Neuronal stem cell (in vitro differentiated cells): ENCODE measurements around the gene GRIP2.

Experiments
- DNase-seq: peaks from one replicate; pipeline ENCODE4 v3.0.0-alpha.2; 2013; ENCODE audit warnings: low spot score
- H2AFZ ChIP-seq: one replicate; pipeline ENCODE4 v1.6.1; 2013; ENCODE audit warnings: mild to moderate bottlenecking, low read length, inconsistent platforms
- H2AK5ac ChIP-seq: 2 replicates; pipeline ENCODE4 v1.6.1; 2013; ENCODE audit warnings: low read depth, mild to moderate bottlenecking, inconsistent platforms, low read length, moderate library complexity, mixed read lengths
- H2BK120ac ChIP-seq: 2 replicates; pipeline ENCODE4 v1.6.1; 2013; ENCODE audit warnings: low read depth, mild to moderate bottlenecking, inconsistent platforms, low read length, moderate library complexity, mixed read lengths
- H2BK12ac ChIP-seq: one replicate; pipeline ENCODE4 v1.6.1; 2013; ENCODE audit warnings: low read length, inconsistent platforms
- H2BK15ac ChIP-seq: 2 replicates; pipeline ENCODE4 v1.6.1; 2013; ENCODE audit warnings: mild to moderate bottlenecking, low read length, inconsistent platforms, mixed read lengths
- H2BK5ac ChIP-seq: one replicate; pipeline ENCODE4 v1.6.1; 2013; ENCODE audit warnings: inconsistent platforms, mild to moderate bottlenecking, low read length, moderate library complexity
- H3K14ac ChIP-seq: one replicate; pipeline ENCODE4 v1.6.1; 2013; ENCODE audit warnings: low read length, inconsistent platforms
- H3K18ac ChIP-seq: 2 replicates; pipeline ENCODE4 v1.6.1; 2013; ENCODE audit warnings: low read length, inconsistent platforms
- H3K23ac ChIP-seq: 2 replicates; pipeline ENCODE4 v1.6.1; 2013; ENCODE audit warnings: low read depth, mild to moderate bottlenecking, mixed read lengths, low read length, inconsistent platforms; ENCODE audit not compliant: poor library complexity
- H3K27ac ChIP-seq: replicated peaks from 3 replicates; pipeline ENCODE4 v1.5.1; 2013; ENCODE audit warnings: low read length, inconsistent platforms
- H3K27me3 ChIP-seq, 3 experiments: 2 replicates each; pipeline ENCODE4 v1.6.1; 2013; ENCODE audit warnings: low read length in 3 of 3, mild to moderate bottlenecking in 2 of 3, inconsistent platforms in 1 of 3, low read depth in 1 of 3, mixed read lengths in 1 of 3, moderate library complexity in 1 of 3; ENCODE audit not compliant: control insufficient read depth in 3 of 3, insufficient read depth in 3 of 3
- H3K36me3 ChIP-seq, 2 donors: replicated peaks in 1 of 2; 2 replicates each; pipeline ENCODE4 v1.6.1; 2013; ENCODE audit warnings: low read length in 2 of 2; ENCODE audit not compliant: control insufficient read depth in 2 of 2, insufficient read depth in 2 of 2
- H3K4ac ChIP-seq: 2 replicates; pipeline ENCODE4 v1.6.1; 2013; ENCODE audit warnings: inconsistent platforms, mild to moderate bottlenecking, low read length, moderate library complexity
- H3K4me1 ChIP-seq, 2 donors: 1 replicate in 1 of 2; 2 replicates in 1 of 2; pipeline ENCODE4 v1.6.1; 2013; ENCODE audit warnings: low read length in 2 of 2, low read depth in 1 of 2; ENCODE audit not compliant: control insufficient read depth in 2 of 2, insufficient read depth in 1 of 2
- H3K4me2 ChIP-seq: one replicate; pipeline ENCODE4 v1.6.1; 2013; ENCODE audit warnings: mild to moderate bottlenecking, low read length, inconsistent platforms; ENCODE audit not compliant: insufficient read depth, poor library complexity, severe bottlenecking
- H3K4me3 ChIP-seq, 2 donors: 2 replicates each; pipeline ENCODE4 v1.5.1; 2013; ENCODE audit warnings: low read length in 2 of 2, mild to moderate bottlenecking in 2 of 2, inconsistent platforms in 1 of 2, moderate library complexity in 1 of 2
- H3K79me1 ChIP-seq: one replicate; pipeline ENCODE4 v1.6.1; 2013; ENCODE audit warnings: low read depth, mild to moderate bottlenecking, inconsistent platforms, low read length, moderate library complexity
- H3K9ac ChIP-seq: one replicate; pipeline ENCODE4 v1.6.1; 2013; ENCODE audit warnings: mild to moderate bottlenecking, low read depth, low read length, inconsistent platforms; ENCODE audit not compliant: poor library complexity
- H3K9me3 ChIP-seq, 2 donors: replicated peaks in 1 of 2; 2 replicates each; pipeline versions ENCODE3 to v1.6.1; 2013; ENCODE audit warnings: low read length in 2 of 2, mild to moderate bottlenecking in 2 of 2, inconsistent platforms in 1 of 2, low read depth in 1 of 2, mixed read lengths in 1 of 2, moderate library complexity in 1 of 2; ENCODE audit not compliant: control insufficient read depth in 2 of 2, insufficient read depth in 1 of 2
- H4K8ac ChIP-seq: one replicate; pipeline ENCODE4 v1.6.1; 2013; ENCODE audit warnings: low read depth, mild to moderate bottlenecking, inconsistent platforms, low read length, moderate library complexity
- H4K91ac ChIP-seq: one replicate; pipeline ENCODE4 v1.6.1; 2013; ENCODE audit warnings: low read length, low read depth, mild to moderate bottlenecking, inconsistent platforms; ENCODE audit not compliant: poor library complexity
- WGBS, 2 donors: extraction: QIAGEN DNeasy Blood & Tissue Kit; methylation state at CpG; one replicate each; pipeline ENCODE4 v1.1.7; 2013; ENCODE audit warnings: missing lambda C conversion rate in 2 of 2, mixed read lengths in 1 of 2; ENCODE audit not compliant: insufficient read length in 2 of 2, insufficient replicate concordance in 1 of 2; ENCODE audit errors: extremely low coverage in 2 of 2; 5-methylcytosine and 5-hydroxymethylcytosine counted together

Gene GRIP2

GRCh38 chr3:14522768-14523167, 17.4 kb downstream of the GRIP2 start:
- Histone ChIP-seq H2AK5ac (peak overlapping the region; percentile 21), H4K8ac (no peak overlapping the region), H3K4me1 (peaks cover under 1 to 6% of the 10 kb centered on the region in 2 donors), H3K14ac (no peak overlapping the region), H3K9ac (no peak overlapping the region), H3K4me2 (no peak overlapping the region), H2BK12ac (no peak overlapping the region), H3K4me3 (no peak overlapping the region), H3K9me3 (no peaks in the 10 kb centered on the region), H3K27ac (no peak overlapping the region), H3K27me3 (peaks cover 0 to 43% (median 0%) of the 10 kb centered on the region in 3 experiments), H3K18ac (peak overlapping the region; percentile 55), H2BK15ac (no peak overlapping the region), H3K36me3 (no peaks in the 10 kb centered on the region), H2AFZ (no peak overlapping the region), H3K79me1 (no peaks in the 10 kb centered on the region), H4K91ac (no peak overlapping the region), H2BK120ac (no peak overlapping the region), H3K23ac (no peak overlapping the region), H2BK5ac (no peak overlapping the region), H3K4ac (no peak overlapping the region)
- WGBS, 2 donors: no CpG with 5 or more reads among the region's 12 CpGs
- no peak for DNase-seq

GRCh38 chr3:14522129-14522691, 17.9 kb downstream of the GRIP2 start:
- H2BK5ac ChIP-seq: peak overlapping the region; percentile 16
- no peak for DNase-seq
- peak overlapping the region; percentile 42 for H4K91ac ChIP-seq
- peak overlapping the region; percentile 49 for H2BK15ac ChIP-seq
- H2AFZ ChIP-seq: no peak overlapping the region
- H3K4me3 ChIP-seq: no peak overlapping the region
- peaks cover 3 to 6% of the 10 kb centered on the region in 2 donors for H3K4me1 ChIP-seq
- H2BK120ac ChIP-seq: no peak overlapping the region
- H3K27ac ChIP-seq: no peak overlapping the region
- no peak overlapping the region for H3K4me2 ChIP-seq
- no peaks in the 10 kb centered on the region for H3K79me1 ChIP-seq
- H2BK12ac ChIP-seq: no peak overlapping the region
- H3K23ac ChIP-seq: no peak overlapping the region
- peaks cover 0 to 43% (median 0%) of the 10 kb centered on the region in 3 experiments for H3K27me3 ChIP-seq
- no CpG with 5 or more reads among the region's 16 CpGs for WGBS, 2 donors
- no peak overlapping the region for H4K8ac ChIP-seq
- H3K9ac ChIP-seq: no peak overlapping the region
- H3K36me3 ChIP-seq: no peaks in the 10 kb centered on the region
- H3K18ac ChIP-seq: peak overlapping the region; percentile 40
- no peaks in the 10 kb centered on the region for H3K9me3 ChIP-seq
- peak overlapping the region; percentile 21 for H2AK5ac ChIP-seq
- no peak overlapping the region for H3K14ac ChIP-seq
- H3K4ac ChIP-seq: no peak overlapping the region

GRCh38 chr3:14521611-14522010, 18.5 kb downstream of the GRIP2 start:
- no peaks in the 10 kb centered on the region for H3K36me3 ChIP-seq
- no CpG with 5 or more reads among the region's 12 CpGs for WGBS, 2 donors
- no peak for DNase-seq

GRCh38 chr3:14520967-14521366, 19.2 kb downstream of the GRIP2 start:
- no CpG with 5 or more reads among the region's 8 CpGs for WGBS, 2 donors
- Histone ChIP-seq H2BK5ac (no peak overlapping the region), H2AFZ (no peak overlapping the region), H4K91ac (no peak overlapping the region), H3K79me1 (no peaks in the 10 kb centered on the region), H3K9ac (no peak overlapping the region), H3K4ac (no peak overlapping the region), H3K27ac (no peak overlapping the region), H3K4me2 (no peak overlapping the region), H3K4me1 (peaks cover 3 to 6% of the 10 kb centered on the region in 2 donors), H3K36me3 (no peaks in the 10 kb centered on the region), H3K27me3 (peaks cover 0 to 37% (median 0%) of the 10 kb centered on the region in 3 experiments), H3K18ac (peak overlapping the region; percentile 21), H2BK12ac (no peak overlapping the region), H2BK15ac (no peak overlapping the region), H3K14ac (no peak overlapping the region), H2BK120ac (no peak overlapping the region), H3K4me3 (no peak overlapping the region), H3K23ac (no peak overlapping the region), H3K9me3 (no peaks in the 10 kb centered on the region), H2AK5ac (peak overlapping the region; percentile 17), H4K8ac (no peak overlapping the region)
- no peak for DNase-seq

More at GRCh38 chr3:14521611-14522010, 18.5 kb downstream of the GRIP2 start:
- H2BK120ac ChIP-seq: no peak overlapping the region
- H3K27ac ChIP-seq: no peak overlapping the region
- peak overlapping the region; percentile 16 for H2BK5ac ChIP-seq
- peaks cover 3 to 6% of the 10 kb centered on the region in 2 donors for H3K4me1 ChIP-seq
- peak overlapping the region; percentile 13 for H3K23ac ChIP-seq
- H2BK12ac ChIP-seq: peak overlapping the region; percentile 33
- peak overlapping the region; percentile 16 for H3K9ac ChIP-seq
- no peak overlapping the region for H3K4ac ChIP-seq
- H3K14ac ChIP-seq: no peak overlapping the region
- peak overlapping the region; percentile 69 for H3K18ac ChIP-seq
- no peak overlapping the region for H2AFZ ChIP-seq
- H3K79me1 ChIP-seq: no peaks in the 10 kb centered on the region
- H2BK15ac ChIP-seq: peak overlapping the region; percentile 49
- peak overlapping the region; percentile 42 for H4K91ac ChIP-seq
- no peak overlapping the region for H3K4me2 ChIP-seq
- H3K27me3 ChIP-seq: peaks cover 0 to 43% (median 0%) of the 10 kb centered on the region in 3 experiments
- H2AK5ac ChIP-seq: peak overlapping the region; percentile 18
- no peaks in the 10 kb centered on the region for H3K9me3 ChIP-seq
- no peak overlapping the region for H3K4me3 ChIP-seq
- H4K8ac ChIP-seq: no peak overlapping the region
